Gastroesophageal sphincter (tissue), 3 donors: ENCODE data around the gene EVX1.

Experiments used
- CTCF ChIP-seq, 4 experiments: fragments of 200-600 bp in 2 of 4; fragments of 450-650 bp in 2 of 4; sonication (generic) in 1 of 4; IDR thresholded peaks; one replicate each; pipeline ENCODE4 v1.5.1; 2017 to 2019; ENCODE audit warnings: antibody characterized with exemption in 4 of 4, mild to moderate bottlenecking in 2 of 4, moderate library complexity in 2 of 4
- EP300 ChIP-seq: sonication (generic); formaldehyde crosslinking; IDR thresholded peaks from one replicate; pipeline ENCODE4 v1.6.1; 2017; ENCODE audit warnings: antibody characterized with exemption, mild to moderate bottlenecking
- POLR2A ChIP-seq, 2 donors: fragments of 450-650 bp; IDR thresholded peaks; one replicate each; pipeline ENCODE4 v1.6.1; 2017; ENCODE audit warnings: antibody characterized with exemption in 2 of 2, mild to moderate bottlenecking in 2 of 2, moderate library complexity in 1 of 2
- POLR2AphosphoS5 ChIP-seq: sonication (generic); formaldehyde crosslinking; IDR thresholded peaks from one replicate; pipeline ENCODE4 v1.6.1; 2017; ENCODE audit warnings: antibody characterized with exemption

GRCh38 chr7:27269455-27269854 is 26.9 kb downstream of the EVX1 start:
- TF ChIP-seq CTCF (IDR thresholded peaks at IDR 0.05) = no peak
- no peak for TF ChIP-seq POLR2A (IDR thresholded peaks at IDR 0.05)
- no peak for TF ChIP-seq EP300
- no peak for TF ChIP-seq POLR2AphosphoS5
